ENCODE results near the gene HECA. TPM values are rescaled to one million over a fixed set of nuclear protein-coding genes. Genes with fewer than 3 reads are reported as not detected.
"Not testable (repeated sequence)": the region's sequence is repeated elsewhere in the genome, so short reads cannot be mapped to it uniquely, and the experiment has no call there.

Gene HECA
- total RNA-seq, 1 donor: 22.9 TPM

- no peak overlapping the region for H3K4me3 ChIP-seq (ENCODE audit: low read depth, low read length)
- no peak for TF ChIP-seq CTCF (IDR thresholded peaks at IDR 0.05; ENCODE audit: insufficient read depth, low read depth, low read length)
- no peak for DNase-seq (ENCODE audit: low read depth)
Measured at GRCh38 chr6:139112146-139112545, 22.7 kb upstream of the HECA start.

GRCh38 chr6:139112561-139112960 lies 22.3 kb upstream of the HECA start:
- DNase-seq (ENCODE audit: low read depth): no peak
- no peak for TF ChIP-seq CTCF (IDR thresholded peaks at IDR 0.05; ENCODE audit: insufficient read depth, low read depth, low read length)
- H3K4me3 ChIP-seq (ENCODE audit: low read depth, low read length): no peak overlapping the region

- DNase-seq (ENCODE audit: low read depth): no peak
- no peak for TF ChIP-seq CTCF (IDR thresholded peaks at IDR 0.05; ENCODE audit: insufficient read depth, low read depth, low read length)
- H3K4me3 ChIP-seq (ENCODE audit: low read depth, low read length): no peak overlapping the region
Measured at GRCh38 chr6:139114746-139115145, 20.1 kb upstream of the HECA start.

GRCh38 chr6:139115989-139116758 lies 18.7 kb upstream of the HECA start:
- no peak for TF ChIP-seq CTCF (IDR thresholded peaks at IDR 0.05; ENCODE audit: insufficient read depth, low read depth, low read length)
- no peak overlapping the region for H3K4me3 ChIP-seq (ENCODE audit: low read depth, low read length)
- no peak for DNase-seq (ENCODE audit: low read depth)

GRCh38 chr6:139117734-139118133 lies 17.1 kb upstream of the HECA start:
- no peak overlapping the region for H3K4me3 ChIP-seq (ENCODE audit: low read depth, low read length)
- TF ChIP-seq CTCF (IDR thresholded peaks at IDR 0.05; ENCODE audit: insufficient read depth, low read depth, low read length): no peak
- DNase-seq (ENCODE audit: low read depth): peak; percentile 25

- TF ChIP-seq CTCF (IDR thresholded peaks at IDR 0.05; ENCODE audit: insufficient read depth, low read depth, low read length): no peak
- no peak overlapping the region for H3K4me3 ChIP-seq (ENCODE audit: low read depth, low read length)
- no peak for DNase-seq (ENCODE audit: low read depth)
Measured at GRCh38 chr6:139119552-139119951, 15.3 kb upstream of the HECA start.

- not testable (repeated sequence) for DNase-seq (ENCODE audit: low read depth); H3K4me3 ChIP-seq (ENCODE audit: low read depth, low read length)
Measured at GRCh38 chr6:139122823-139123222, 12.1 kb upstream of the HECA start.
